ENCODE measurements around the gene TMEM72.
"Not testable (repeated sequence)": the region's sequence is repeated elsewhere in the genome, so short reads cannot be mapped to it uniquely, and the experiment has no call there.

TMEM72 gene

GRCh38 chr10:44911081-44911540 is at the start of gene TMEM72:
TSS of gene TMEM72 (plus strand) at chr10:44911337. CDS start at chr10:44911513, 176 bp downstream.
- H3K27ac ChIP-seq: no peak within 1 kb of the TSS
- no peak for DNase-seq (ENCODE audit: low read depth, low spot score)

GRCh38 chr10:44862006-44862751 is 49.0 kb upstream of the TMEM72 start:
- no peak for DNase-seq (ENCODE audit: low read depth, low spot score)
- no peak overlapping the region for H3K27ac ChIP-seq

GRCh38 chr10:44862924-44863323 is 48.2 kb upstream of the TMEM72 start:
- no peak overlapping the region for H3K27ac ChIP-seq
- no peak for DNase-seq (ENCODE audit: low read depth, low spot score)

GRCh38 chr10:44863344-44864047 is 47.6 kb upstream of the TMEM72 start:
- H3K27ac ChIP-seq: no peak overlapping the region
- no peak for DNase-seq (ENCODE audit: low read depth, low spot score)

- DNase-seq (ENCODE audit: low read depth, low spot score): no peak
- H3K27ac ChIP-seq: no peak overlapping the region
Measured at GRCh38 chr10:44864051-44864450, 47.1 kb upstream of the TMEM72 start.

- no peak for DNase-seq (ENCODE audit: low read depth, low spot score)
- no peak overlapping the region for H3K27ac ChIP-seq
Measured at GRCh38 chr10:44864637-44865288, 46.4 kb upstream of the TMEM72 start.

GRCh38 chr10:44865289-44865671 is 45.9 kb upstream of the TMEM72 start:
- no peak overlapping the region for H3K27ac ChIP-seq
- DNase-seq (ENCODE audit: low read depth, low spot score): no peak

- not testable (repeated sequence) for DNase-seq (ENCODE audit: low read depth, low spot score); H3K27ac ChIP-seq
Measured at GRCh38 chr10:44866367-44866766, 44.8 kb upstream of the TMEM72 start.

- DNase-seq (ENCODE audit: low read depth, low spot score): no peak
- no peak overlapping the region for H3K27ac ChIP-seq
Measured at GRCh38 chr10:44870031-44870430, 41.1 kb upstream of the TMEM72 start.

GRCh38 chr10:44873160-44873559 is 38.0 kb upstream of the TMEM72 start:
- DNase-seq (ENCODE audit: low read depth, low spot score): no peak
- no peak overlapping the region for H3K27ac ChIP-seq

- DNase-seq (ENCODE audit: low read depth, low spot score): no peak
- no peak overlapping the region for H3K27ac ChIP-seq
Measured at GRCh38 chr10:44874166-44874565, 37.0 kb upstream of the TMEM72 start.

- no peak overlapping the region for H3K27ac ChIP-seq
- no peak for DNase-seq (ENCODE audit: low read depth, low spot score)
Measured at GRCh38 chr10:44878706-44879530, 32.2 kb upstream of the TMEM72 start.

GRCh38 chr10:44879531-44879899 is 31.6 kb upstream of the TMEM72 start:
- H3K27ac ChIP-seq: no peak overlapping the region
- DNase-seq (ENCODE audit: low read depth, low spot score): no peak

- no peak overlapping the region for H3K27ac ChIP-seq
- no peak for DNase-seq (ENCODE audit: low read depth, low spot score)
Measured at GRCh38 chr10:44880090-44880715, 30.9 kb upstream of the TMEM72 start.

GRCh38 chr10:44881649-44882048 is 29.5 kb upstream of the TMEM72 start:
- no peak overlapping the region for H3K27ac ChIP-seq
- DNase-seq (ENCODE audit: low read depth, low spot score): no peak

- H3K27ac ChIP-seq: no peak overlapping the region
- DNase-seq (ENCODE audit: low read depth, low spot score): no peak
Measured at GRCh38 chr10:44882166-44882720, 28.9 kb upstream of the TMEM72 start.

GRCh38 chr10:44883593-44884331 is 27.4 kb upstream of the TMEM72 start:
- no peak overlapping the region for H3K27ac ChIP-seq
- DNase-seq (ENCODE audit: low read depth, low spot score): no peak

- no peak overlapping the region for H3K27ac ChIP-seq
- DNase-seq (ENCODE audit: low read depth, low spot score): no peak
Measured at GRCh38 chr10:44885710-44886109, 25.4 kb upstream of the TMEM72 start.

GRCh38 chr10:44886966-44887365 is 24.2 kb upstream of the TMEM72 start:
- DNase-seq (ENCODE audit: low read depth, low spot score): no peak
- no peak overlapping the region for H3K27ac ChIP-seq

All from epithelial cell of prostate (primary cell).